ENCODE results near the gene ARSB.
"Not testable (repeated sequence)": the region's sequence is repeated elsewhere in the genome, so short reads cannot be mapped to it uniquely, and the experiment has no call there.

The ARSB gene

DNA sequence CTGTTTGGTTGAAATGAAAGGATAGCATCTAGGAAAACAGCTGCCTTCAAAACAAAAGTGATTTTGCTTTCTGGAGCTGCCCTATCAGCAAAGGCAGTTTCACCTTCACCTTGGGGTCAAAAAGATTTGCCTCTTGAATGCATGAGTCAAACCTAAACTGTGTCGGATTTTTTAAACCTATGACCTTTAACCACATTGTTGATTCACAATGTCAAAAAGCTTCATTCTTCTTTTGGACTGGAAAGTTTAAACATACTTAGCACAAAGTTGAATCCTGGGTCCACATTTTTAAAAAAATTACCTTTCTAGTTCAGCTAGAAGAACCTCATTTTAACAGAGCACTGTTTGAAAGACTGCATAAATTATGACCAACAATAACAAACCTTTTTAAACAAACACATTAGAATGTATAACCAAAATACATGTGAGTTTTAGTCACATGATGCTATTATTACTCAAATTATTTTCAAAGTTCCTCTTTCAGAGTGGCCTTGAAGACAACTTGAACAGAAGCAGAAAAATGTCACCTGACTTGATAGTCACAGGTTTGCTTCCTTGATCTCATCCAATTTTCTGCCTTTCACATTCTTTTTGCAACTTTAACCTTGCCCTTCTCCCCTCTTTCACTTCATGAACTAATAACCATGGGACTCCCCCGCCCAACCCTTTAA lies 226.8 kb downstream of the ARSB start:
- H3K4me3 ChIP-seq (ENCODE audit: low read depth, low read length): no peak overlapping the region

DNA sequence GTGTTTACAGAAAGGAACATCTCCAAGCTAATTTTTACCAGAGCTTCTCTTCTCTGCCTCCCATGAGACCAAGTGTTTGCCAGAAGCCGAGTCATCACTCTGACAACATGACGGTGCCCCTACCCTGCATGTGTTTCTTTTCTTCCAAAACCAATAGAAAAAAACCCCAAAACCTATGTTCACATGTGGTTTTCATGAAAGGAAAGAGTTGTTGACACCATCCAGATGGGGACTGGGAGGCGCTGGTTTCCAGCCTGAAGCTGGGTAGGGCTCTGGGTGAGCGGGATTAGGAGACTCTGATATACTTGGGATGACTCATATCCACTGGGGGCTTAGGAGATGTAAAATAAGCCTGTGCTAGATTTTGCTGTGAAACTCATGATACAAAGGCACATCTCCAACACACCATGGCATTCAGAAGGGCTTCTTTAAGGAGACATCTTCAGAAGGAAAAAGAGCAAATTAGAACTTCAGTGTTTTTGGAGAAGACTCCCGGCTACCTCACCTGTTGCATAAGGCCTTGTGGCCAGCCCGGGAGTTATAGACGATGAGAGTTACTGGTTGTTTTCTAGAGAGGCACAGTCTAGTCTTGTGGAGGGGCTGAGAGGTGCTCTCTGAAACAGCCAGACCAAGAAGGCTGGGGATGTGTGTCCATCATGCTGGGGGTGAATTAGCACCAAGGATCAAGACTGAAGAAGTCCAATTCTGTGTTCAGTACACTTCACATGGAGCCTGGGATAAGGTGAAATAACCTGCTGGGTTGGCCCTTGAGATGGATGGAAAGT lies 227.6 kb downstream of the ARSB start:
- no peak overlapping the region for H3K4me3 ChIP-seq (ENCODE audit: low read depth, low read length)

DNA sequence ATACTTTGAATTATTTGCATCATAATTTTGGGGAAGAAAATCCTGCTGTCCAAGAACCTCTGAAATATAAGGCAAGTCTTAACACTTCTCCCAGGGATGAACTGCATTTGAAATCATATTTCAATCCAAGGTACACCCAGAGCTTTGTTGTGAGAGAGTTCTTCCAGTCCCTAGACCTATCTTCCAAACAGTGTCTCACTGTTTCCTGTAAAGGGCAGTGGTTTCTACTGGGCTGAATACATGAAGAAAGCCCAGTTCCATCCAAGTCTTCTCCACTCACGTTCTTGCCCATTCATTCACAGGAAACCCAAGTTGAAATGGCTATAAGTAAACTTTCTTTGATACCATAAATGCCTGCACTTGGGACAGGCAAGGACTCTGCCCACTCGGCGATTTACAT lies 228.3 kb downstream of the ARSB start:
- H3K4me3 ChIP-seq (ENCODE audit: low read depth, low read length): no peak overlapping the region

DNA sequence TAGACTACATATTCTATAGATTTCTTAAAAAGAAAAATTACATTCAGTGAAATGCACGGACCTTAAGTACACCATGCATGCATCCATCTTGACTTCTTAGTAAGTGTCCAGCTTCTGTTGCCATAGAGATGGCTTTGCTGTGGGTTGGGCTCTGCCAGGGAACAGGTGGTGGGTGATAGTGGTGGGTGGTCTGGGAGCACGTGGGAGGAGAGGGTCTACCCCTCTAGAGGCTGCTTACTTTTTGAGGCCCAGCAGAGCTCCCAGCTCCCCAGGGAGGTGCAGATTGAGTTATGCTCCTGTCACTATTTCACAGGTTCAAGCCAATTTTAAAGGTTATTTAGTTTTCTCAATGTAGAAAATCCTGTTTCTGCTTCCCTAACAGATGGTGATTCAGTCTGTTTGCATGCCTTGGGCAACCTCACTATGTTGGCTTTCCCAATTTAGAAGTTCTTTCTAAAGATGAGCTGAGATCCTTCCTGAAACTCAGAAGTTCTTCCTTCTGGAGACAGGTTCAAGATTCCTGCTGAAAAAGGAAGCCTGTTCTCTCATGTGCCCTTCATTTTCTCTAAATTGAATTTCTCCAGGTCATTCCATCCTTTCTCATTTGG lies 229.2 kb downstream of the ARSB start:
- no peak overlapping the region for H3K4me3 ChIP-seq (ENCODE audit: low read depth, low read length)

DNA sequence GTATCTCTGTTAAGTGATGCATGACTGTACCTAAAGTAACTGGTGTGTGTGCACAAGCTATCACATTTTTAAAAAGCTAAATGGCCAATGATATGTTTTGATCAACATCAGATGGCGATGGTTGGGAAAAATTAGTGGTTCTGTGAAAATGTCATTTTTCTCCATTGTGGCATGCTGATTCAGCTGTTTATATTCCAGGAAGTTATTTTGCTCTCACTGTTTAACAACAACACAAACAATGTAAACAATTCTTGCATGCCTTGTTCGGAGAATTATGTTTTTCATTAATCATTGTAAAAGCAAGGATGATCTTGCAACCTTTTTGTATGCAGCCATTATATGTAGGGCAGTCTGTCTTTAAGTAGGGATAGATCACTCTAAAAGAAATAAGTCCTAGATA lies 230.5 kb downstream of the ARSB start:
- H3K4me3 ChIP-seq (ENCODE audit: low read depth, low read length): no peak overlapping the region

DNA sequence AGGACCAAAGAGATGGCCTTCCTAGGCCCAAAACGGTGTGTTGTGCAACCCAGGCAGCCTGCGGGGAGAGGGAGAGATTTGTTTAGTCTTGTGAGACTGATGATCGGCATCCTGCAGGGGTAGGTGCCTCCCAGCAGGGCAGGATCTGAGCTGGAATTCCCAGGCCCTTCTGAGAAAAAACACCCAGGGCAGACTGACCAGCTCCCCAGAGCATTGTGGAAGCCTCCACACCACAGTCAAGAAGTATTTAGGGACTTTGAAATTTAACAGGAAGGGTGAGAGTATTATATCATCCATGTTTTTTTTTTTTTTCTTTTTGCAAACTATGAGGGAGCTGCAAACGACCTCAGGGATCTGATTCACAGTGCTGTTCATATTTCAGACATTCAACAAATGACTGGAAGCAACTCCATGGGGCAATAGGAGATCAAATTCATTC lies 232.0 kb downstream of the ARSB start:
- no peak overlapping the region for H3K4me3 ChIP-seq (ENCODE audit: low read depth, low read length)

DNA sequence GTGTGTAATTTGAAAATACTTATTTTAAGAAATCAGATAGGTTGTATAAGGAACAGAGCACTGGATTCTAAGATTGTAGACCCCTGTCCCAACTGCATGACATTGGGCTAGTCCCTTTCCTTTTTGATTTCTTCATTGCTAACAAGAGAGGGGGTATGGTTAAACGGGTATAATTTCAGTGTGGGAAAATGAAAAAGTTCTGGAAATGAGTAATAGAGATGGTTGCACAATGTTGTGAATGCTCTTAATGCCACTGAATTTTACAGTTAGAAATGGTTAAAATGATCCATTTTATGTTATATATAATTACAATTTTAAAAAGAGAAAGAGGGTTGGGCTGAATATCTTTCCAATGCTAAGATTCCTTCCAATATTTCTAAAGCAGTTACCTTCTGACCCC lies 233.2 kb downstream of the ARSB start:
- H3K4me3 ChIP-seq (ENCODE audit: low read depth, low read length): no peak overlapping the region

DNA sequence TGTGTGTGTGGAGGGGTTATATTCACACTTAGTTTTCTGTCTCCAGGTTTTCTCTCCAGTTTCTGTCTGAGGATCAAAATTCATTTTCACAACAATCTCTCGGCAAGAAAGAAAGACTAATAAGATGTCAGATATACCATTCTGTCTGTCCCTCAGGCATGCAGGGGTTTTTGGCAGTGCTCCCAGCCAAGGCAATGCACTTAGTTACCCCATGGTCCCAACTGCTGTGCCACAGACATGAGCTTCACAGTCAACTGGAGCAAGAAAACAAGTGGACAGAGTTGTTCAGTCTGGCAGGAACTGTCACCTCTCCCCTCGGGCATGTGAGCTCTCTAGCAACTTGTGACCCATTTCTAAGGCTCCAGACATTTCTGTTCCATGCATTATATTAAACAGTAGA lies 234.8 kb downstream of the ARSB start:
- no peak overlapping the region for H3K4me3 ChIP-seq (ENCODE audit: low read depth, low read length)

DNA sequence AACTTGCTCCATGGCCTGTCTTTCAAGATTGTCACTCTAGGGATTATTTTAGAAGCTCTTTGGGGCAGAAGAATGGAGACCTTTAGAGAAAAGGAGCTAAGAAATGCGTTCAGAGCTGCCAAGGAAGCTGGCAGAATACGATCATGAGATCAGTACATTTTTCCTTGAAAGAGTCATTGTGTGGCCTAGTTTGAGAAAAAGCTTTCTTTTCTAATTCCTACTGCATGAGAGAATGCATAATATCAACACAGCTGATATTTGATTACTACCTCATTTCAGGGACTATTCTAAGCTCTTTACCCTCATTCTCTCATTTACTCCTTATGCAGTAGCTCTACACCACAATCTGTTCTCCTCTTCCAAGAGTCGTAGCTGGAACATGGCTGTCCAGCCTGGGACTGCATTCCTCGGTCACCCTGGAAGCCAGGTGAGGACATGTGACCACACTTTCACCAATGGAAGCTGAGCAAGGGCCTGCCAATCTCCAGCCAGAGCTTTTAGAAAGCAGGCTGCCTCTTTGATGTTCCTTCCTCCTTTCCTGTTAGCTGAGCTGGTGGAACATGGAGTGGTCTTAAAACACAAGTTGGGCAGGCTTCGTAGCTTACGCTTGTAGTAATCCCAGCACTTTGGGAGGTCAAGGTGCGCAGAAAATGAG lies 237.3 kb downstream of the ARSB start:
- H3K4me3 ChIP-seq (ENCODE audit: low read depth, low read length): no peak overlapping the region

DNA sequence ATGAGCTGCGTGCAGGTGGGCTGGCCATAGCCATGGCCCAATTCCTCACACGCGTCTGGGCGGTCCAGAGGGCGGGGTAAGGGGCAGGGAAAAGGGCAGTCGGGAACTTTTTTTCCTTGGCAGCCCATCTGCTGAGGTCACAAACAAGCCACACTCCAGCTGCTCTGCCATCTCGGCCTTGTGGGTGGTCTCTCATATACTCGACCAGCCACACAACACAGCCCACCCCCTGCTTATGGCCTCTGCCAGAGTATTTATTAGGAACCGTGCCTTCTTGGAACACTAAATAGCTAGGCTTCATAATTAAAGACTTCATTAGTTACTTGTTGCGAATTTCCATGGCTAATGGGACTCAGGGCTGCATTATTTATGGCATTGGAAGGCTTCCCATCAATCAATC lies 238.1 kb downstream of the ARSB start:
- H3K4me3 ChIP-seq (ENCODE audit: low read depth, low read length): no peak overlapping the region

DNA sequence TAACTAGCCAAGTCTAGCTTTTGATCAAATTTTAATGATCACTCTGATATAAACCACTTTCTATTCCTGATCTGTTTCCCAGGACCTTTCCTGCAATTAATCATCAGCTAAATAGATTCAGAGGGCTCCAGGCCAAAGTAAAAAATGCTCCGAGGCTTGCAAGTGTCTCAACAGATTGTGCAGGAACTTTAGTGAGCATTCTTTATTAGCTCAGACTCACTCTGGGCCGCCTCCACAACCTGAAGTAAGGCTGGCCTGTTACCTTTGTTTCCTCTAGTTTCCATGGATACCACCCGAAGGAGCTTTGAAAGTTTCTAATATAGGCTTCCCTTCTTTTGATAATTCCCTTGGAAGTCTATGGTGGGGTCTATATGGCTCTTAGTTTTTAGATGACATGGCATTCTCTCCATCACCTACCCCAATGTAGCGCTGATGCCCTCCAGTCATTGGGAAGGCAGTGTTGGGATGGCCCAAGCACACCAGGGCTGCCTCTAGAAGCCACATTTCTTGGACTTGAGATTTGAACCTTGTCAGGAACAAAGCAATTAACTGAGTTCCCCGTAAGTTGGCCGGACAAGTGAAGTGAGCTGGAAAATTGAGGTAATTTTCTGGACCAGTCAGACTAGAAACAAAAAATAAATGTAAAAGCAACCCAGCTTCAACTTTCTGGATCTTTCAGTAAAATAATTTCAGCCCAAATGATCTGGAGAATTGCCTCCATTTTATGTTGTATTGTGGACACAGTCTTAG lies 238.9 kb downstream of the ARSB start:
- no peak overlapping the region for H3K4me3 ChIP-seq (ENCODE audit: low read depth, low read length)

DNA sequence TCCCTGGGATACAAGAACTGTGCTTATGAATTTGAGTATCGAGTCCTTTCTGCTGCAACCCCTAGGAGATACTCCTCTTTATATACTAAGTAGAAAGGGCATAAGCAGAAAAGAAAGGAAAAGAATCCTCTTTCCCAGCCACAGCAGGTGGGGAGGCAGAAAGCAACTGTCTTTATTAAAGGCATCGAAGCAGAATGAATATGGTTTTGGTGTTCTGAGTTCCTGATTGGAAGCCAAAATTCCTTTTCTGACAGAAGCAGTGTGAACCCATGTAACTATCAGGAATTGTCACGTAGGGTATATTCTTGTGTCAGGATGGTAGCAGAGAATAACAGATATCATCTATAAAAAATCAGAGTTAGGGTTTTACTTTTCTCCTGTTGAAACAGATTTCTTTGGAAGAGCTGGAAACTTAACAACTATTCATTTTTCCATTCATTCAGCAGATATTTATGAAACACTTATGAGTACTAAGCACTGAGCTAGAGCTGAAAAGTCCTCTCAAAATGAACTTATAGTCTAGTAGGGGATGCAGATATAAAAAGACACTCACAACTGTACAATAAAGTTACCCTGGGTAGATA lies 240.1 kb downstream of the ARSB start:
- H3K4me3 ChIP-seq (ENCODE audit: low read depth, low read length): no peak overlapping the region

DNA sequence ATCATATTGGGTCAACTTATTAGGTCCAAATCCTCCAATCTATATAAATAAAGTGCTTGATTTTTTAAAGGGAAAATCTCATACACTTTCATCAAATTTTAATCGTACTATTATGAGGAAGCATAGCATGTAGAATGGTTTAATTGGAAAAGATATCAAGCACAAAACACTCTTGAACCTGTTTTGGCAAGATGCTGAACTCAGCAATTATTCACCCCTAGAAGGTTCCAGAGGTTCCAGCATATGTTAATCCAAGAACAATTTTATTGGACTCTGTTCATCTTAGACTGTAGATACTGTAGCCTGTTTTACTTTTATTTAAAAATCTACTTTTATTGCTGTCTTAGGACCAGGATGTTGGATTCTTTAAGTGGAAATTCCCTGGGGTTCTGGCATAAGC lies 244.1 kb downstream of the ARSB start:
- H3K4me3 ChIP-seq (ENCODE audit: low read depth, low read length): no peak overlapping the region

DNA sequence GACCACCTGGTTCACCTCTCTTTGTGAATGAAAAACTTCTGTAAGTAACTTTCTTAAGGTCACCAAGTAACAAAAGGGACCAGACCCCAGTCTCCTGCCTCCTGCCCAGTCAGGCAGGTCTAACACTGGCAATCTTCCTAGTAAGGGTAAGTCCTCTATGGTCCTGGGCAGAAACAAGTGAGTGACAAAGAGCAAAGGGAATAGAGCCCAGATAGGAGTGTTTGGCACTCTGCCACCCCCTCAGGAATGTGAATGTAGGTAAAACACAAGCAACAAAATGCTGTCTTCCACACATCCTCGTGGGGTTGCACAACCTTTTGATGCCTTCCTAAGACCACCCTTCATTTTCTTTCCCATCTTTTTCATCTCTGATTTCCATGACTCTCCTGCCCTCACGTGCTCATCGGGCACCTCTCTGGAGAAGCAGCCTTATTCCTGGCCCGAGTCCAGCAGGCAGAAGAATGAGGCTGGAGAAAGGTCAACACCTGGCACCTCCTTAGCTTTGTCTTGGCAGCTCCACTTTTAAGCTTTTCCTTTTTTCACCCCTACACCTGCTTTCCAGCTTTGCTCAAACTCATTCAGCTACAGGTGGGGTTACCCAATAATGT lies 246.3 kb downstream of the ARSB start:
- H3K4me3 ChIP-seq (ENCODE audit: low read depth, low read length): no peak overlapping the region

DNA sequence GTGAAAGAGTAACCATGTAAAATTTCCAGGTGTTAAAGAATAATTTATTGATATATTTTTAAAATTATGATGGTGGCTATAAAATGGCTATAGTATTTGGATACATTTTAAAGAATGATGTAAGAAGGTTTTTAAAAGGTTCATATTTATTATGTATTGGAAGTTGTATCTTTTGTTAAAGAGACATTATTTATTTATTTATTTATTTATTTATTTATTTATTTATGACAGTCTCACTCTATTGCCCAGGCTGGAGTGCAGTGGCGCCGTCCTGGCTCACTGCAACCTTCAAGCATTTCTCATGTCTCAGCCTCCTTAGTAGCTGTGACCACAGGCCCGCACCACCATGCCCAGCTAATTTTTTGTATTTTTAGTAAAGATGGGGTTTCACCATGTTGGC lies 247.0 kb downstream of the ARSB start:
- no peak overlapping the region for H3K4me3 ChIP-seq (ENCODE audit: low read depth, low read length)

DNA sequence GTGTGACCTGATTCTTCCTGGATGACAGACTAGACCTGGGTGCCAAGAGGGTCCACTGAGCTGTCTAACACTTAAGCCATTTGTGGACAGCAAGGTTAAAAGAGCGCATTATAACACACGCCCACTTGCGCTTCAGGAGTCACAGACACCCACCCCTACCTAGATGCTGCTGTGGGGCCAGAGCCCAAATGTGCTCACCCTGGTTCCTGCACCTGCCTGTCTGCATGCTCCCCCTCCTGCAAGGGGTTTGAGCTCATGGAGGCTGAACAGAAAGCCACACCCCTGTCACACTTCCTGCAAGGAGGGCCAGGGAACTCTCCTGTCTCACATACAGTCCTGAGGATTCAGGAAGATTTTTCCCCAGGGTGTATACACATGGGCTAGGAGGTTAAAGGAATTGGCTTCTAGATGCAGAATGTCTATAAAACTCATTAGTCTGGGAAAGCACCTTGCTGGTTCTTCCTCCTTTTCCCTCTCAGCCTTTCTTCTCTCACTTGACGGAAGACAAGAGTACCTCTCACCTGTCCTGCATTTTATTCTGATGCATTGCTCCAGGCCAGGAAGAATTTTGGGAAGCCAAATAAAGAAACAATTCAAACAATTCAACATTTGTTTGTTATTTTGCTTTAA lies 249.2 kb downstream of the ARSB start:
- H3K4me3 ChIP-seq (ENCODE audit: low read depth, low read length): no peak overlapping the region

DNA sequence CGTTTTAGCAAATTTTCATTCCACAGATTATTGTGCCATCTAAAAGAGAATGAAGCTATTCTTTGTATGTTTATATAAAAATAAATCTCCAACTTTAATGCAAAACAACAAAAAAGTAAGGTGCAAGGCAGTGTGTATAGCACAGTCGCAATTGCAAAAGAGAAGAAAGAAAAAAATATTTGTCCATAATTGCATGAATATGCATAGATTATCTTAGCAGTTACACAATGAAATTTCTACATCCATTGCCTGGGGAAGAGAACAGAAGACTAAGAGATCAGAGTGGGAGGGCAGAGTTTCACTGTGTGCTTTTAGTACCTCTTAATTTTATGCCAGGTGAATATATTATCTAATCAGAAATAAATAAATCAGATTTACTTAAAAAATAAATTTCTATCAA lies 250.2 kb downstream of the ARSB start:
- no peak overlapping the region for H3K4me3 ChIP-seq (ENCODE audit: low read depth, low read length)

DNA sequence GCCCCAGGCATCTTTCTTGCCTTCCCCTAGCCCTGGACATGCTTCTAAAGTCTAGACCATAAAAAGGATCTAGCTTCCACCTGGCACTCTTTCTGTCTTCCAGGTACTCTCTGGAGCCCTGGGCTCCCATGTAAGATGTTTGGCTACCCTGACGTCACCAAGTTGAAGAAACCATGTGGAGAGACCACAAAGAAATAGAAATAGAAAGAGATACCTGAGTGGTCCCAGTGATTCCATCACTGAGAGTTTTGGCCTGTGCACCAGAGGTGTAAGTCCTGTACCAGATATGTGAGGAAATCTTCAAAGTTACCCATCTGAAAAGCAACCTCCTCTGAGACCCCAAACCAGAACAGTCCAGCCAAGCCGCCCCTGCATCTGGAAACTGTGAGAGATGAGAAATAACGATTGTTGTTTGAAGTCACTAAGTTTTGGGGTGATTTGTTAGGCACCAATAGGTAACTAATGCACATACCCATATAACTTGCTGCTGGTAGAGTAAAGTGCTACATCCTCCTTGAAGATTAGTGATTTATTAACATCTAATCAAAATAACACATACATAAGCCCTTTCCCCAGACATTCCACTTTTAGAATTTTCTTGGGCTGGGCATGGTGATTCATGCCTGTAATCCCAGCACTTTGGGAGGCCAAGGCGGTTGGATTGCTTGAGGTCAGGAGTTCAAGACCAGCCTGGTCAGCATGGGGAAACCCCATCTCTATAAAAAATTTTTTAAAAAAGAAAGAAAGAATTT lies 250.8 kb downstream of the ARSB start:
- no peak overlapping the region for H3K4me3 ChIP-seq (ENCODE audit: low read depth, low read length)

DNA sequence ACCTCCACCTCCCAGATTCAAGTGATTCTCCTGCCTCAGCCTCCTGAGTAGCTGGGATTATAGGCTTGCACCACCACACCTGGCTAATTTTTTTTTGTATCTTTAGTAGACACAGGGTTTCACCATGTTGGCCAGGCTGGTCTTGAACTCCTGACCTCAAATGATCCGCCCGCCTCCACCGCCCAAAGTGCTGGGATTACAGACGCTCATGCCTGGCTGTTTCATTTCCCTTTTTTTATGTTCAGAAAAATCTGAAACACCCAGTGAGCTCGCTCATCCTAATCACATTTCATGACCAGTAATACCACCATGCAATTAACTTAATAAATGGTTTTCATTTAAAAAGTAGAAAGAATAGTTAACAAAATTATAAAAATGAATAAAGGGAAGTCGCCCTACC lies 252.4 kb downstream of the ARSB start:
- not testable (repeated sequence) for H3K4me3 ChIP-seq (ENCODE audit: low read depth, low read length)

Measured in iPS-11a (cell line).